Neuronal stem cell (in vitro differentiated cells): ENCODE results near the gene FKBP1C.

Experiments
- DNase-seq: peaks from one replicate; pipeline ENCODE4 v3.0.0-alpha.2; 2013; ENCODE audit warnings: low spot score
- H2AFZ ChIP-seq: one replicate; pipeline ENCODE4 v1.6.1; 2013; ENCODE audit warnings: mild to moderate bottlenecking, low read length, inconsistent platforms
- H2AK5ac ChIP-seq: 2 replicates; pipeline ENCODE4 v1.6.1; 2013; ENCODE audit warnings: low read depth, mild to moderate bottlenecking, inconsistent platforms, low read length, moderate library complexity, mixed read lengths
- H2BK120ac ChIP-seq: 2 replicates; pipeline ENCODE4 v1.6.1; 2013; ENCODE audit warnings: low read depth, mild to moderate bottlenecking, inconsistent platforms, low read length, moderate library complexity, mixed read lengths
- H2BK12ac ChIP-seq: one replicate; pipeline ENCODE4 v1.6.1; 2013; ENCODE audit warnings: low read length, inconsistent platforms
- H2BK15ac ChIP-seq: 2 replicates; pipeline ENCODE4 v1.6.1; 2013; ENCODE audit warnings: mild to moderate bottlenecking, low read length, inconsistent platforms, mixed read lengths
- H2BK5ac ChIP-seq: one replicate; pipeline ENCODE4 v1.6.1; 2013; ENCODE audit warnings: inconsistent platforms, mild to moderate bottlenecking, low read length, moderate library complexity
- H3K14ac ChIP-seq: one replicate; pipeline ENCODE4 v1.6.1; 2013; ENCODE audit warnings: low read length, inconsistent platforms
- H3K18ac ChIP-seq: 2 replicates; pipeline ENCODE4 v1.6.1; 2013; ENCODE audit warnings: low read length, inconsistent platforms
- H3K23ac ChIP-seq: 2 replicates; pipeline ENCODE4 v1.6.1; 2013; ENCODE audit warnings: low read depth, mild to moderate bottlenecking, mixed read lengths, low read length, inconsistent platforms; ENCODE audit not compliant: poor library complexity
- H3K27ac ChIP-seq: replicated peaks from 3 replicates; pipeline ENCODE4 v1.5.1; 2013; ENCODE audit warnings: low read length, inconsistent platforms
- H3K27me3 ChIP-seq, 3 experiments: 2 replicates each; pipeline ENCODE4 v1.6.1; 2013; ENCODE audit warnings: low read length in 3 of 3, mild to moderate bottlenecking in 2 of 3, inconsistent platforms in 1 of 3, low read depth in 1 of 3, mixed read lengths in 1 of 3, moderate library complexity in 1 of 3; ENCODE audit not compliant: control insufficient read depth in 3 of 3, insufficient read depth in 3 of 3
- H3K36me3 ChIP-seq, 2 donors: replicated peaks in 1 of 2; 2 replicates each; pipeline ENCODE4 v1.6.1; 2013; ENCODE audit warnings: low read length in 2 of 2; ENCODE audit not compliant: control insufficient read depth in 2 of 2, insufficient read depth in 2 of 2
- H3K4ac ChIP-seq: 2 replicates; pipeline ENCODE4 v1.6.1; 2013; ENCODE audit warnings: inconsistent platforms, mild to moderate bottlenecking, low read length, moderate library complexity
- H3K4me1 ChIP-seq, 2 donors: 1 replicate in 1 of 2; 2 replicates in 1 of 2; pipeline ENCODE4 v1.6.1; 2013; ENCODE audit warnings: low read length in 2 of 2, low read depth in 1 of 2; ENCODE audit not compliant: control insufficient read depth in 2 of 2, insufficient read depth in 1 of 2
- H3K4me2 ChIP-seq: one replicate; pipeline ENCODE4 v1.6.1; 2013; ENCODE audit warnings: mild to moderate bottlenecking, low read length, inconsistent platforms; ENCODE audit not compliant: insufficient read depth, poor library complexity, severe bottlenecking
- H3K4me3 ChIP-seq, 2 donors: 2 replicates each; pipeline ENCODE4 v1.5.1; 2013; ENCODE audit warnings: low read length in 2 of 2, mild to moderate bottlenecking in 2 of 2, inconsistent platforms in 1 of 2, moderate library complexity in 1 of 2
- H3K79me1 ChIP-seq: one replicate; pipeline ENCODE4 v1.6.1; 2013; ENCODE audit warnings: low read depth, mild to moderate bottlenecking, inconsistent platforms, low read length, moderate library complexity
- H3K9ac ChIP-seq: one replicate; pipeline ENCODE4 v1.6.1; 2013; ENCODE audit warnings: mild to moderate bottlenecking, low read depth, low read length, inconsistent platforms; ENCODE audit not compliant: poor library complexity
- H3K9me3 ChIP-seq, 2 donors: replicated peaks in 1 of 2; 2 replicates each; pipeline versions ENCODE3 to v1.6.1; 2013; ENCODE audit warnings: low read length in 2 of 2, mild to moderate bottlenecking in 2 of 2, inconsistent platforms in 1 of 2, low read depth in 1 of 2, mixed read lengths in 1 of 2, moderate library complexity in 1 of 2; ENCODE audit not compliant: control insufficient read depth in 2 of 2, insufficient read depth in 1 of 2
- H4K8ac ChIP-seq: one replicate; pipeline ENCODE4 v1.6.1; 2013; ENCODE audit warnings: low read depth, mild to moderate bottlenecking, inconsistent platforms, low read length, moderate library complexity
- H4K91ac ChIP-seq: one replicate; pipeline ENCODE4 v1.6.1; 2013; ENCODE audit warnings: low read length, low read depth, mild to moderate bottlenecking, inconsistent platforms; ENCODE audit not compliant: poor library complexity
- WGBS, 2 donors: extraction: QIAGEN DNeasy Blood & Tissue Kit; methylation state at CpG; one replicate each; pipeline ENCODE4 v1.1.7; 2013; ENCODE audit warnings: missing lambda C conversion rate in 2 of 2, mixed read lengths in 1 of 2; ENCODE audit not compliant: insufficient read length in 2 of 2, insufficient replicate concordance in 1 of 2; ENCODE audit errors: extremely low coverage in 2 of 2; 5-methylcytosine and 5-hydroxymethylcytosine counted together

Gene FKBP1C

DNA sequence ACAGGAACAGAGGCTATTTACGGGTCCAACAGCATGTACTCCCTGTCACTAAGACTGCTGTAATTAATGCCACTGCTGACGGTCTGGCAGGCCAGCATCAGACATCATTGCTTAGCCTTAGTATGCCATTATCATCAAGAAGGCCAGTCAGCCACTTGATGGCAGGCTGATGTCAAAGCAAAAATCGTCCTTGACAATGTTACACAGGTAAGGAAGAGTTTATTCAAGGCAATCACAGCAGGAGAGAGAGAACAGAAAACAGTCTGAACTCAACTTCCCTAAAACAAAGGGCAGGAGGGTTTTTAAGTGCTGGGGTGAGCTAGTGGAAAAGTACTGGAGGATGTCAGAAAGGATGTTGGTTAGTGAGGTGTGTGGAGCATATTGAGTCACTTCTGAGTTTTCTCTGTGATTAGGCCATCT, 25.1 kb downstream of the FKBP1C start:
- no peak overlapping the region for H2BK12ac ChIP-seq
- no peak overlapping the region for H3K23ac ChIP-seq
- no peak for DNase-seq
- H3K27me3 ChIP-seq, result no peaks in the 10 kb centered on the region
- H3K79me1 ChIP-seq, result no peaks in the 10 kb centered on the region
- H3K9me3 ChIP-seq, result no peaks in the 10 kb centered on the region
- no peak overlapping the region for H2BK5ac ChIP-seq
- peaks cover 0 to 6% of the 10 kb centered on the region in 2 donors for H3K4me1 ChIP-seq
- no peak overlapping the region for H3K4ac ChIP-seq
- H3K27ac ChIP-seq, result no peak overlapping the region
- no CpG with 5 or more reads among the region's 3 CpGs for WGBS, 2 donors
- H2AK5ac ChIP-seq, result no peak overlapping the region
- no peak overlapping the region for H3K4me2 ChIP-seq
- H3K18ac ChIP-seq, result no peak overlapping the region
- H3K9ac ChIP-seq, result no peak overlapping the region
- H2BK120ac ChIP-seq, result no peak overlapping the region
- H3K14ac ChIP-seq, result no peak overlapping the region
- no peaks in the 10 kb centered on the region for H3K36me3 ChIP-seq
- no peak overlapping the region for H4K8ac ChIP-seq
- H4K91ac ChIP-seq, result no peak overlapping the region
- H2AFZ ChIP-seq, result no peak overlapping the region
- no peak overlapping the region for H3K4me3 ChIP-seq
- no peak overlapping the region for H2BK15ac ChIP-seq

DNA sequence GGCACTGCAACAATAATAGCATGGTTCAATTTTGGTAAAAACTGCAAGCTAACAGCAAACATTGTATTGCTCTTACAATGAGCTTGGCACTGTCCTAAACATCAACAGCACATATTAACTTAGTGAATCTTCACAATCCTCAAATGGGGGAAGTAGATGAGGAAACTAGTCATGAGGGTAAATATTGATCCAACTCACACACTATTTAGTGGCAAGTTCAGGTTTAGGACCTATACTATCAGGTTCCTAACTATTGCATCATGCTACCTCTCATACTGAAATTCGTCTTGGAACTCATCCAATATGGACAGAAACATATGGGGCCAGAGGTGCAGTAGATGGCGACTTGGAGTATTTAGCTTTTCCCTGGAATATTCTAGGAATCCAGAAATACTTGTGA, 34.2 kb downstream of the FKBP1C start:
- no peak overlapping the region for H3K4me3 ChIP-seq
- no peak overlapping the region for H3K14ac ChIP-seq
- no peak overlapping the region for H2BK15ac ChIP-seq
- no peak overlapping the region for H3K23ac ChIP-seq
- no peak overlapping the region for H4K8ac ChIP-seq
- no peak overlapping the region for H3K4me2 ChIP-seq
- no peak overlapping the region for H4K91ac ChIP-seq
- no peak for DNase-seq
- H3K9me3 ChIP-seq, result no peaks in the 10 kb centered on the region
- H2BK12ac ChIP-seq, result no peak overlapping the region
- H2AFZ ChIP-seq, result no peak overlapping the region
- no peaks in the 10 kb centered on the region for H3K27me3 ChIP-seq
- no peaks in the 10 kb centered on the region for H3K4me1 ChIP-seq
- no peak overlapping the region for H3K27ac ChIP-seq
- no peak overlapping the region for H2BK5ac ChIP-seq
- H2BK120ac ChIP-seq, result no peak overlapping the region
- no peaks in the 10 kb centered on the region for H3K79me1 ChIP-seq
- H3K18ac ChIP-seq, result no peak overlapping the region
- H3K36me3 ChIP-seq, result no peaks in the 10 kb centered on the region
- H2AK5ac ChIP-seq, result no peak overlapping the region
- H3K9ac ChIP-seq, result no peak overlapping the region
- no peak overlapping the region for H3K4ac ChIP-seq
- no CpG with 5 or more reads among the region's 2 CpGs for WGBS, 2 donors

DNA sequence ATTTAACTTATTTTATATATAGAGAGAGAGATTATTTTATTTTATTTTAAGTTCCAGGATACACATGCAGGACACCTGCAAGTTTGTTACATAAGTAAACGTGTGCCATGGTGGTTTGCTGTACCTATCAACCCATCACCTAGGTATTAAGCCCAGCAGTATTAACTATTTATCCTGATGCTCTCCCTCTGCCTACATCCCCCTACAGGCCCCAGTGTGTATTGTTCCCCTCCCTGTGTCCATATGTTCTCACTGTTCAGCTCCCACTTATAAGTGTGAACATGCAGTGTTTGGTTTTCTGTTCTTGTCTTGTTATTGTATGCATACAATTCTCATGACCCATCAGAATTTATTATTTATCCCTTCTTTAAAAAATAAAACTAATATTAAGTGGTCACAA, 34.6 kb downstream of the FKBP1C start:
- no peaks in the 10 kb centered on the region for H3K9me3 ChIP-seq
- no peak overlapping the region for H3K4ac ChIP-seq
- WGBS, 2 donors, result no CpG with 5 or more reads among the region's 1 CpG
- no peak overlapping the region for H2BK12ac ChIP-seq
- H2AK5ac ChIP-seq, result no peak overlapping the region
- no peak overlapping the region for H2BK5ac ChIP-seq
- H3K18ac ChIP-seq, result no peak overlapping the region
- H4K8ac ChIP-seq, result no peak overlapping the region
- no peaks in the 10 kb centered on the region for H3K4me1 ChIP-seq
- H2BK120ac ChIP-seq, result no peak overlapping the region
- no peaks in the 10 kb centered on the region for H3K36me3 ChIP-seq
- H3K27me3 ChIP-seq, result no peaks in the 10 kb centered on the region
- no peak overlapping the region for H3K4me2 ChIP-seq
- DNase-seq, result no peak
- H4K91ac ChIP-seq, result no peak overlapping the region
- no peak overlapping the region for H2BK15ac ChIP-seq
- no peak overlapping the region for H2AFZ ChIP-seq
- no peak overlapping the region for H3K4me3 ChIP-seq
- no peak overlapping the region for H3K14ac ChIP-seq
- no peaks in the 10 kb centered on the region for H3K79me1 ChIP-seq
- H3K23ac ChIP-seq, result no peak overlapping the region
- H3K9ac ChIP-seq, result no peak overlapping the region
- H3K27ac ChIP-seq, result no peak overlapping the region

DNA sequence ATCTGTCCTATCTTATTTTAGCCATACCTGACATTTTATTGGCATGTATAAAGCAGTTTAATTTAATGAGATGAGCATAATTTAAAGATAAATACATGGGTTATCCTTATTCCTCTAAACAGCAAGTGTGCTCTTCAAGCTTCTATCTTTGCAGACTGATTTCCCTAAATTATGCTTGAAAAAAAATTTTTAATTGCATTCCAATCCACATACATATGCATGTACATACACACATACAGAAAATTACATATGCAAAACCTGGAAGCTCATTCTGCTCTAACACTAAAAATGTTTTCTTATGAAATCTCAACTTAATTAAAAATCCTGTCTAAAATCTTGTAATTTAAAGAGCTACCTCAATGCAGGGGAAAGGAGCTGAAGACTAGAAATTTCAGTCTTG, 35.3 kb downstream of the FKBP1C start:
- Histone ChIP-seq H2BK5ac (no peak overlapping the region), H3K27ac (no peak overlapping the region), H3K4me1 (no peaks in the 10 kb centered on the region), H3K23ac (no peak overlapping the region), H3K9ac (no peak overlapping the region), H3K4me3 (no peak overlapping the region), H4K91ac (no peak overlapping the region), H2AK5ac (no peak overlapping the region), H3K79me1 (no peaks in the 10 kb centered on the region), H2BK120ac (no peak overlapping the region), H3K4me2 (no peak overlapping the region), H2AFZ (no peak overlapping the region), H3K14ac (no peak overlapping the region), H3K18ac (no peak overlapping the region), H3K4ac (no peak overlapping the region), H4K8ac (no peak overlapping the region), H3K27me3 (no peaks in the 10 kb centered on the region), H3K36me3 (no peaks in the 10 kb centered on the region), H2BK15ac (no peak overlapping the region), H2BK12ac (no peak overlapping the region), H3K9me3 (no peaks in the 10 kb centered on the region)
- no peak for DNase-seq
